Mesodermal cell (in vitro differentiated cells): ENCODE data around the gene C2CD4B.

Source experiments
- H3K27ac ChIP-seq: 2 replicates; pipeline ENCODE4 v1.7.0; 2013; ENCODE audit warnings: mild to moderate bottlenecking, low read depth, low read length, moderate library complexity; ENCODE audit not compliant: severe bottlenecking
- H3K36me3 ChIP-seq: 2 replicates; pipeline ENCODE4 v1.7.1; 2013; ENCODE audit warnings: mild to moderate bottlenecking, low read length, moderate library complexity; ENCODE audit not compliant: control insufficient read depth, insufficient read depth
- H3K4me1 ChIP-seq: one replicate; pipeline ENCODE4 v1.7.1; 2013; ENCODE audit warnings: mild to moderate bottlenecking, low read length; ENCODE audit not compliant: insufficient read depth, control insufficient read depth, poor library complexity, severe bottlenecking
- H3K4me3 ChIP-seq: 2 replicates; pipeline ENCODE4 v1.7.0; 2013; ENCODE audit warnings: low read length, control low read depth, mild to moderate bottlenecking; ENCODE audit not compliant: insufficient read depth, poor library complexity, severe bottlenecking; ENCODE audit errors: extremely low read depth
- H3K9me3 ChIP-seq: 2 replicates; pipeline ENCODE4 v1.7.1; 2013; ENCODE audit warnings: mild to moderate bottlenecking, low read length, moderate library complexity; ENCODE audit not compliant: control insufficient read depth
- WGBS, 2 experiments: methylation state at CpG; one replicate each; pipeline ENCODE4 v1.1.5; 2013; ENCODE audit warnings: missing lambda C conversion rate in 2 of 2; ENCODE audit not compliant: insufficient coverage in 2 of 2; 5-methylcytosine and 5-hydroxymethylcytosine counted together

C2CD4B gene

GRCh38 chr15:62119227-62119864, 45.7 kb downstream of the C2CD4B start:
- 53 to 61% methylated on average over 3 of the region's 7 CpGs for WGBS, 2 experiments
- Histone ChIP-seq H3K4me3 (no peak overlapping the region), H3K27ac (peak overlapping the region; percentile 70), H3K4me1 (peaks cover 4% of the 10 kb centered on the region), H3K9me3 (no peaks in the 10 kb centered on the region), H3K36me3 (no peaks in the 10 kb centered on the region)

- no peaks in the 10 kb centered on the region for H3K36me3 ChIP-seq
- H3K9me3 ChIP-seq: no peaks in the 10 kb centered on the region
- WGBS, 2 experiments: 89 to 98% methylated on average over 3 to 5 of the region's 7 CpGs
- no peak overlapping the region for H3K4me3 ChIP-seq
- peaks cover 4% of the 10 kb centered on the region for H3K4me1 ChIP-seq
- peak overlapping the region; percentile 70 for H3K27ac ChIP-seq
Measured at GRCh38 chr15:62118520-62119226, 46.4 kb downstream of the C2CD4B start.

- Histone ChIP-seq H3K27ac (no peak overlapping the region), H3K4me1 (peaks cover 4% of the 10 kb centered on the region), H3K4me3 (no peak overlapping the region), H3K36me3 (no peaks in the 10 kb centered on the region), H3K9me3 (no peaks in the 10 kb centered on the region)
- WGBS, 2 experiments: no CpG with 5 or more reads among the region's 1 CpG
Measured at GRCh38 chr15:62115847-62116246, 49.2 kb downstream of the C2CD4B start.
